ENCODE results near the gene PFKFB1.
"Not testable (repeated sequence)": the region's sequence is repeated elsewhere in the genome, so short reads cannot be mapped to it uniquely, and the experiment has no call there.

Gene PFKFB1

DNA sequence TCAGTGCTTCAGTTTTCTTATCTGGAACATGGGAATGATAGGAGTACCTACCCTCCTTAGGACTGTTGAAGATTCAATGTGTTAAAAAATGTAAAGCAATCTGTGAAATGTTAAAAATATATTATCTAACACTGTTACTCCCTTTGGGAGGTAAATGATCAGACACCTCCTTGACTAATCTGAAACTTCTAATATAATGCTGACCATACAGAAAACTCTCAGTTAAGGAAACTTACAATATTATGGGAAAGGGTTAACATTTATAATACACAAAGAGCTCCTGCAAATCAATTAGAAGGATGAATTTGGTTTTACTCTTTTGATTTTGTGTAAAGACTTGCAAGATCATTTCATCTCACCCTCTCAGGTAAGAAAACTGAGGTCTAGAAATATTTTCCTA is 1.6 kb upstream of the PFKFB1 start:
- in situ Hi-C loops (cut with HindIII; ENCODE audit: low pct_ligation_motif_present, low pct_unique_long_range_greater_than_20kb, low sequenced_read_pairs) = no loop called here
- DNase-seq = no peak

DNA sequence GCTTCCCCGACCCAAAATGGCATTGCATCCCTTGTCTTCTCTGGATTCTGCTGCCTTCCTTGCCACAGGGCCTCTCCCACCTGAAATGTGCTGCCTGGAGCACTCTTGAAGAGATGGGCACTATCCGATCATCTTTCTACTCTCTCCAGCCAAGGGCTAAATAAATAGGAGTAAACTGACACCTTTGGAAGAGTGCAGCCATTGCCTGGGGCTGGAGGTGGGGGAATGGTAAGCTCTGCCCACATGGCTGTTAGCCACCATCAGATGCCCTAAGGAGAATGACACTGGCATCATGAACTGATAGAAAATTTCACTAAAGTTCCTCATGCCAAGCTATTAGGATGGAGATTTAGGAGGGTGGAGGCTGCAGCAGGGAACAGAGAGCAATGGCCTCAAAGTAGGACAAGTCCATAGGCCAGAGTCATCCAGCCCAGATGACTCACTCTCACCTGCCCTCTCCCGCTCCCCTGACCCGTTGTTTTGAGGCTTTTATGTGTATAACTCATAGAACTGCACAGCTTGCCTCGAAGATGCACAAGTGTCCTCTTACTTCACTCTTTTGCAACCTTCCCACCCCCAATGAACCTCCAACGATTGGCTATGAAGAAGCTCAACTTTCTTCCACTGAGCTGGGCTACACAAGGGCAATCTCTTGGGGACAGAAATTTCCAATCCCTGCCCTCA is 822 bp upstream of the PFKFB1 start:
- in situ Hi-C loops (cut with HindIII; ENCODE audit: low pct_ligation_motif_present, low pct_unique_long_range_greater_than_20kb, low sequenced_read_pairs) = no loop called here

DNA sequence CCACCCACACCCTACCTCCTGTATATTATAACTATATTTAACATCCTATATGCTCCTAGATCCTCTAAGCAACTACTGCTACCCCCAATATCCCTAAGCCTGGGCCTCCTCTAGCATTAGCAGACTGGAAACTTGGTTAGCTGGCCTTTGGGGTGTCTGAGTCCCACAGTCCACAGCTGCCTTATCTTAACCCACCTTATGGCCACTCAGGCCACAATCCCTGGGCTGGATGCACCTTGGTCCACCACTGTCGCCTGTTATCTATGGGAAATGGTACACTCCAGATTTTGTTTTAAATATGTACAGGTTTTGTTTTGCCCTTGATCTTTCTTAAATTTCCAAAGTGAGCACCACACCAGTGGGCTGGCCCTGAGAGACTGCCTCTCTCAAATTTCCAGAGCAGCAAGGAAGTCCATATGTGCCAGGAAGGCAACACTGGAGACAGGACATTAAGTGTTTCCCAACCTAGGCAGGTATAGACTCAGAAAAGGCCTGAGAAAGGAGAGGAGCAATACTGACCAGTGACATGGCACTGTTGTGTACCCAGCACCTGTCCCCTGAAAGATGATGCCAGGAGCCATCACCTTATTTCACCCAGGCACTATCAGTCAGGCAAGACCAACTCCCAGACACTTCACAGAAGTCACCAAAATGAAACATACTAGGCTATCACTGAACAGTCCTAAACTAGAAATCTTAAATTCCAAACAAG is 921 bp downstream of the PFKFB1 start:
- DNase-seq = no peak
- in situ Hi-C loops (cut with HindIII; ENCODE audit: low pct_ligation_motif_present, low pct_unique_long_range_greater_than_20kb, low sequenced_read_pairs) = no loop called here

More for the DNA sequence above, 822 bp upstream of the PFKFB1 start:
- DNase-seq = no peak

DNA sequence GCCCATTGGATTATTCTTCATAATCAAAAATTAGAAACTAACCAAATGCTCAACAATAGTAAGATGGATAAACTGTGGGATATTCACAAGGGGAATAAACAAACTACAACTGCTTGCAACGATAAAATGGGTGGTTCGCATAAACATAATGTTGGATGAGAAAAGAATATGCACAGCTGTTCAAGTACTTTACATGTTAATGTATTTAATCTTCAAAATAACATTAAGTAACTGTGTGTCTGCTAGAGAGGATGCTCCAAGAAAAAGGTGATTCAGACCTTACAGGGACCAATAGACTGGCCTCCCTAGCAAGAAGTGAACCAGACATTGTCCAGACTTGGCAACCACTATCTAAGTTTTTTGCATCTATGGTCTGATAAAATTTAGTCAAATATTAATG is 2.3 kb downstream of the PFKFB1 start:
- DNase-seq = no peak
- in situ Hi-C loops (cut with HindIII; ENCODE audit: low pct_ligation_motif_present, low pct_unique_long_range_greater_than_20kb, low sequenced_read_pairs) = no loop called here

DNA sequence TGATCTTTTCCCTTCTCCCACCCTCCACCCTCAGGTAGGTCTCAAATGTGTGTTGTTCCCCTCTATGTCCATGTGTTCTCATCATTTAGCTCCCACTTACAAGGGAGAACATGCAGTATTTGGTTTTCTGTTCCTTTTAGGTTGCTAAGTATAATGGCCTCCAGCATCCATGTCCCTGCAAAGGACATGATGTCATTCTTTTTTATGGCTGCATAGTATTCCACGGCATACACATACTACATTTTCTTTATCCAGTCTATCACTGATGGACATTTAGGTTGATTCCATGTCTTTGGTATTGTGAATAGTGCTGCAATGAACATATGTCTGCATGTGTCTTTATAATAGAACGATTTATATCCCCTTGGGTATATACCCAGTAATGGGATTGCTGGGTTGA is 10.7 kb downstream of the PFKFB1 start:
- in situ Hi-C loops (cut with HindIII; ENCODE audit: low pct_ligation_motif_present, low pct_unique_long_range_greater_than_20kb, low sequenced_read_pairs); DNase-seq: not testable (repeated sequence)

DNA sequence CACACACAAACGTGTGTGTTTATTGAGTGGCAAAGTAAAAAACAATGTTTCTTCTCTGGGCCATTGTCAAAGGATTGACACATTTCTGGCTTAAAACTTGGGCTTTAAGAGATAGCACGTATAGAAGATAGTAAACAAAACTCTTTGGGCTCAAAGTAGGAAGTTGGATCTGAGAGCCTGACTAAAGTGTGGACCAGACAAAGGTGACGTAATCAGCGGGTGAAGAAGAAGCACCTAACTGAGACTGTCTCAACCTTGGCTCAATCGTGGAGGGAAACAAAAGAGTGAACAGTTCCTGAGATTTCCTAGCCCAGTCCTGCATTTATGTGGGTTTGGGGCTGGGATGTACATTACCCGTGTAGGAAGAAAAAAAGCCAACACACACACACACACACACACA is 13.7 kb downstream of the PFKFB1 start:
- no peak for DNase-seq
- in situ Hi-C loops (cut with HindIII; ENCODE audit: low pct_ligation_motif_present, low pct_unique_long_range_greater_than_20kb, low sequenced_read_pairs) = no loop called here

DNA sequence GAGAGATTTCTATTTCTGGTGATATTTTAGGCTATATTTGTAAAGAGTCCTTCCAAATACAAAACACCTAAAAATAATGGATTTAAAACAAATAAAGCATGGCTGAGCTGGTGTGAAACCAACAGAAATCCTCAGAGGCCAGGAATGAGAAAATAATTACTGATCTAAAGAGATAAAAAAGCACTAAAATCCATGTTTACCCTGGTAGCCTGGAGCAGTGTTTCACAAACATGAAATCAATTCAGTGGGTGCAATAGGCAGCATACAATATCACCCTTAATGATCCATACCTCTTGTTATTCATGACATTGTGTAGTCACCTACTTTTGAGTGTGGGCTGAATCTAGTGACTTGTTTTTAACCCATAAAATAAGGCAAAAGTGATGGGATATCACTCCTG is 14.6 kb downstream of the PFKFB1 start:
- in situ Hi-C loops (cut with HindIII; ENCODE audit: low pct_ligation_motif_present, low pct_unique_long_range_greater_than_20kb, low sequenced_read_pairs) = no loop called here
- DNase-seq = no peak

DNA sequence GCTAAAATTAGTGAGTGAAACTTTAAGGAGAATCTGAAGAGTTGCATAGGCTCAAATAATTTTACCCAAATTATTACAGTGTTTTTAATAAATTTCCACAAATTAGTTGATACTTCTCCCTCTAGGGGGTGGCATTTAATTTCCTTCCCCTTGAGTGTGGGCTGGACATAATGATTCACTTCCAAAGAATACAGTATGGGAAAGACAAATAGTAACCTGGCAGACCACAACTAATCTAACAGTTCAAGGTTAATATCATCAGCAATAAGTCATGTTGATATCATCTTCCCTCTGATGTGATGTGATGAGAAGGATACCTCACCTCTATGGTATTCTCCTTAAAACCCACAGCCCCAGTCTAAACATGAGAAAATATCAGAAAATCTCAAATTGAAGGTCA is 15.5 kb downstream of the PFKFB1 start:
- no peak for DNase-seq
- in situ Hi-C loops (cut with HindIII; ENCODE audit: low pct_ligation_motif_present, low pct_unique_long_range_greater_than_20kb, low sequenced_read_pairs) = no loop called here

DNA sequence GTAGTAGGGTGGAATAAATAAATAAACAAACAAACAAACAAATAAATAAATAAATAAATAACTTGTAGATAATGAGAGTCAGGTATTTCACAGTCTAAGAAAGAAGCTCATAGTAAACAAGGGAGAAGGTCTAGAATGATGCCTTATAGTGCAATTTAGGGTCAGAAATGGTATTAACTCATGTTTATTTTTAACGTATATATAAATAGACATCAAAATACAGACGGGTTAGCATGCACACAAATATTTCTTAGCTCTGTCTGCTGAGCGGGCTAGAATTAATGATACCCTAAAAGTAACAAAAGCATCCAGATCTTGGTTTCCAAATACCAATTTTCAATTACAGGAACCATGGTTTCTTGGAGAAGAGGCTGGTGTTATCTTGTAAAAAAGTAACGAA is 16.6 kb downstream of the PFKFB1 start:
- in situ Hi-C loops (cut with HindIII; ENCODE audit: low pct_ligation_motif_present, low pct_unique_long_range_greater_than_20kb, low sequenced_read_pairs) = no loop called here
- no peak for DNase-seq

DNA sequence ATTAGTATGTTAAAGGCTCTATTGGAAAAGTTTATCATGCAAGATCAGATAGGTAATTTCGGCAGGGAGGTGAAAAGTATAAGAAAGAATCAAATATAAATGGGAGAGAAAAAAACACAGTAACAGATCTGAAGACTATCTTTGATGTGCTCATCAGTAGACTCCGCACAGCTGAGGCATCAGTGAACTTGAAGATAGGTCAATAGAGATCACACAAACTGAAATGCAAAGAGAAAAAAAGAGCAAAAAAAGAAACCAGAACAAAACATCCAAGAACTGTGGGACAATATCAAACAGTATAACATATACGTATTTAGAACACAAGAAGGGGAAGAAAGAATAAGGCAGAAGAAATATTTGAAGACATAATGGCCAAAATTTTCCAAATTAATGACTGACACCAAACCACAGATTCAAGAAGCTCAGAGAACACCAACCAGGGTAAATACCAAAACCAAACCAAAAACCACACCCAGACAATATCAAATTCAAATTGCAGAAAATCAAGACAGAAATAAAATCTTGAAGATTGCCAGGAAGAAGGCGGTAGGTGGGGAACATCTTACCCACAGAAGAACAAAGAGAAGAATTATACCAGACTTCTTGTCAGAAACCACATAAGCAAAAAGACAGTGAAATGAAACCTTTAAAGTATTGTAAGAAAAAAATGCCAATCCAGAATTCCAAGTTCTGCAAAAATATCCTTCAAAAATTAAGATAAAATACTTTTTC is 29.1 kb downstream of the PFKFB1 start:
- in situ Hi-C loops (cut with HindIII; ENCODE audit: low pct_ligation_motif_present, low pct_unique_long_range_greater_than_20kb, low sequenced_read_pairs) = no loop called here
- DNase-seq = no peak

DNA sequence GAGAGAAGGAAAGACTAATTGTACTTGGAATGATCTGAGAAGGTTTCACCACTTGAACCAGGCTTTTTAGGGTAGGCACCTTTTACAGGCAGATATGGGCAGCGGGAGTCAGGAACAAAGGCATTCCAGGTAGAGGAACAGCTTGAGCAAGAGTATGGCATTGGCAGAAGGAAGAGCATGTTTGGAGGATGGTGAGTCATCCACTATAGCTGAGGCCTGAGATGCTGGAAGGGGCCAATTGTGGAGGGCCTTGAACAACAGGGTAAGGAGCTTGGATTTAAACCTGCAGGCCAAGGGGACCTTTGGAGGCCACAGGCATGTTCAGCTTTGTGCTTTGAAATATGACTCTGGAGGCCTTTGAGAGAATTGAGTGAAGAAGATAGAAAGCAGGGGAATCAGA is 32.2 kb downstream of the PFKFB1 start:
- in situ Hi-C loops (cut with HindIII; ENCODE audit: low pct_ligation_motif_present, low pct_unique_long_range_greater_than_20kb, low sequenced_read_pairs) = no loop called here
- no peak for DNase-seq

DNA sequence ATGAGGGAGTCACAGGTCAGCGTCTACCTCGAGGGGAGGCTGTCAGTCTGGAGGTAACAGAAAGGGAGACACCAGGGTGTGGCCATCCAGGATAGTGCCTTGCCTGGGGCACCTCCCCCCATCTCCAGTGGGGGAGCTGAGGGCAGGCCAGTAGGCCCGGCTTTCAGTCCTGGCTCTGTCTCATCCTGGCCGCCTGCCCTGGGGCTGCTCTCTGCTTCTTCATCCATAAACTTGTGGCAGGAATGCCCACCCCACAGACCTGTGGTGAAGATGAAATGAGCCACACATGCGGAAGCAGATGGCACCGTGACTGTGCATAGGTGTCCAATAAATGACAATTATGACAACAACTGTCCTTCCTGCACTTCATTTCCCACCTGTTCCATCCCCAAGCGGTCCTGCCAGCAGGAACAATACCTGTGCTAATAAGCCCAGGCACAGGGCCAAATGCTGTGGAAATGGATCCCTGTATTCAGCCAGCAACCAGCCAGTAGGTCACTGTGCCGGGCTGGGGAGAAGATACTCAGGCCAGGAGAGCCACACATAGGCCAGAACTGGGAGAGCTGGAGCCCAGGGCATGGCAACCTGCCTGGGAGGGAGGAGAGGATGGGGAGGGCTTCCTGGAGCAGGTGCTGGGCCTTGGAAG is 43.1 kb downstream of the PFKFB1 start:
- in situ Hi-C loops (cut with HindIII; ENCODE audit: low pct_ligation_motif_present, low pct_unique_long_range_greater_than_20kb, low sequenced_read_pairs) = no loop called here
- DNase-seq = no peak

DNA sequence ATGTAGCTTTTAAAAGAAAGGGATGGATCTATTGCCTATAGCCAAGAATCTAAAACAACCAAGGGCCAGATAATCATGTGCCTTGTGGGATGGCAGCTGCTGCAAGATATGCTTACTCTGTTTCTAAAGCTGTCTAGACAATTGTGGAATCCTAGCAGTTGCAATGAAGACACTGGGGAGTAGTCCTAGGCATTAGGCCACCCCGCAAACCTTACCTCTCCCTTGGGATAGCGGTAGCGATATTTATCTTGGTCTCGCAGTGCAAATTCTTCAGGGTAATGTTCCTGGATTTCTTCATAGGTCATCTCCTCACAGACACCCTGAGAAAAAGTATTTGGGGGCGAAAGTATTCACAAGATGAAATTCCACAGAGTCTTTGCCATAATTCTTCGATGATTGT is 48.8 kb downstream of the PFKFB1 start:
- in situ Hi-C loops (cut with HindIII; ENCODE audit: low pct_ligation_motif_present, low pct_unique_long_range_greater_than_20kb, low sequenced_read_pairs) = no loop called here
- no peak for DNase-seq

DNA sequence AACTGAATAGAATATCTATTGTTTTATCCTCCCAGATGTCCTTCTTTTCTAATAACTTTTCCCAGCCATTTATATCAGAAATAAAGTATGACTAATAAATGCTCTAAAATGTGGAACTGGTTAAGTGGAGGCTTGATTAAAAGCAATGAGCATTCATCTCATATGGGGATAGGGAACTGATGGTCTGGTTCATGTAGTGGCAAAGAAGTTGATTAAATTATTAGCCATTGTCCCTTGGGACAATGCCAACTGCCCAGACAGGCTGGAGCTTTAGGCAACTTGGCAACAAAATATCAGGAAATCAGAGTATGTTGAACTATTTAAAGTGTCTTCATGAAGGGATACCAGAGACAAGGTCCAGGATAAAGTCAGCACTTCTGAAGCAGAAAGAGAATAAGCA is 49.2 kb downstream of the PFKFB1 start:
- DNase-seq = no peak
- in situ Hi-C loops (cut with HindIII; ENCODE audit: low pct_ligation_motif_present, low pct_unique_long_range_greater_than_20kb, low sequenced_read_pairs) = no loop called here

DNA sequence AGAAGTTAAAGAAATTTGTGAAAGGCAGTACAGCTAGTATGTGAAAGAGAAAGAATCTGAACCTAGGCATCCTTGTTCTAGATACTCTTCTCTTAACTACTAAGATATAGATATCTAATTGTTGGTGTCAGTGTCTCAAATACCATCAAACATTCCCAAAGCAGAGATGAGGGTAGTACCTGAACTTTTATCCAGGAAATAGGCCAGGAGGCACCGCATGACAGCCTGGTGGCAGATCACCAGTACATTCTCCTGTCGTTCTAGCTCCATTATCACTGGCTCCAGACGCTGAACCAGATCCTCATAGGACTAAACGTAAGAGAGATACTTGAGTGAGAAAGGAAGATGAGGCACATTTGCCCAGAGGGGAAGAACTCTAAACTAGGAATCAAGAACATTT is 56.6 kb downstream of the PFKFB1 start:
- in situ Hi-C loops (cut with HindIII; ENCODE audit: low pct_ligation_motif_present, low pct_unique_long_range_greater_than_20kb, low sequenced_read_pairs) = no loop called here
- DNase-seq = no peak

DNA sequence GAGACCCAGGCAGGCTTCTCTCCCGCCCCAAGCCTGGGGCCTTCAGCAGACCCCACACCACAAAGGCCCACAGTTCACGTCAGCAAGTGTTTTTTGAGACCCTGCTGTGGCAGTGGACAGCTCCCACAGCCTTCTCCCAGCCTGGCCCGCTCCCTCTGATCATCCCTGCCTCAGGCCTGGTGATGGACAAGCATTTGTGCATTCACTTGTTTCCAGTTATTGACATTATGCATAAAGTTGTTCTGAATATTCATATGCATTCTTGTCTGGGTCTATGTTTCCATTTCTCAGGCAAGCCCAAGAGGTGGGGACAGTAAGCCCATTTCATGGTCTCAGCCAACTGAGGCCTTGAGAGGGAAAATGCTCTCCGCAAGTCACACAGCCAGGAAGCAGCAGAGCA is 58.7 kb downstream of the PFKFB1 start:
- in situ Hi-C loops (cut with HindIII; ENCODE audit: low pct_ligation_motif_present, low pct_unique_long_range_greater_than_20kb, low sequenced_read_pairs) = no loop called here
- DNase-seq = no peak

DNA sequence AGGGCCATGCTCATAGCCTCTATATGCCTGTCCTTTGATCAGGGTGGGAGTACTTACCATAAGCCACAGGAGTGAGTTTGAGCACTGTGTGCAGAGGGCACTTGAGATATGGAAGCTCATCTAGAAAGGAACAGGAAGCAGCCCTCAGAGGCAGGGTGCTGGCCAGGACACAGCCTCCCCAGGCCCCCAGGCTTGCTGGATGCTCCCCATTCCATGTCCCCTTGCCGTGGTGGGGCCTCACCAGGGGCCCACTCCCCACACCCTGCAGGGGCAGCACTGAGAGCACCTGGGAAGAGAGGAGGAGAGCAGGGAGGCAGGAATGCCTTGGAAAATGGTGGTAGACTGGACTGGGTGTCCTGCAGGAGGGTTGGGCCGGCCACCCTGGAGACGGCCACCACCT is 59.1 kb downstream of the PFKFB1 start:
- DNase-seq = no peak
- in situ Hi-C loops (cut with HindIII; ENCODE audit: low pct_ligation_motif_present, low pct_unique_long_range_greater_than_20kb, low sequenced_read_pairs) = no loop called here

DNA sequence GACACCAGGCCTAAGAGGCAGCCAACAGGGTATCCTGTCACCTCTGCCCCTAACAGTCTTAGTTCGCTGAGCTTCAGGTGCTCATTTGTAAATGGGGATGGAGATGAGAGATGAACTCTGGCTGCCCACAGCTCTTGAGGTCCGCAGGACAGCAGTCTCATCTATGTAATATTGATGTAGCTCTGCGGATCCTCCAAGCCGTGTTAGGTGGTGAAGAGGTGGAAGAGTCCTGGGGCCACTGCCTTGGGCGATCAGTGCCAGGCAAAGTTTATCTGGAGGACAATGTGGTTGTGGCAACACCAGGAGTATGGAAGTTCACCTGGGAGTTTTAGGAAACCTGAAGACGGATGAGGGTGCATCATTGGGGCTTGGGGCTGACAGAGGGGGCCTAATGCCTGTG is 59.9 kb downstream of the PFKFB1 start:
- no peak for DNase-seq
- in situ Hi-C loops (cut with HindIII; ENCODE audit: low pct_ligation_motif_present, low pct_unique_long_range_greater_than_20kb, low sequenced_read_pairs) = no loop called here

DNA sequence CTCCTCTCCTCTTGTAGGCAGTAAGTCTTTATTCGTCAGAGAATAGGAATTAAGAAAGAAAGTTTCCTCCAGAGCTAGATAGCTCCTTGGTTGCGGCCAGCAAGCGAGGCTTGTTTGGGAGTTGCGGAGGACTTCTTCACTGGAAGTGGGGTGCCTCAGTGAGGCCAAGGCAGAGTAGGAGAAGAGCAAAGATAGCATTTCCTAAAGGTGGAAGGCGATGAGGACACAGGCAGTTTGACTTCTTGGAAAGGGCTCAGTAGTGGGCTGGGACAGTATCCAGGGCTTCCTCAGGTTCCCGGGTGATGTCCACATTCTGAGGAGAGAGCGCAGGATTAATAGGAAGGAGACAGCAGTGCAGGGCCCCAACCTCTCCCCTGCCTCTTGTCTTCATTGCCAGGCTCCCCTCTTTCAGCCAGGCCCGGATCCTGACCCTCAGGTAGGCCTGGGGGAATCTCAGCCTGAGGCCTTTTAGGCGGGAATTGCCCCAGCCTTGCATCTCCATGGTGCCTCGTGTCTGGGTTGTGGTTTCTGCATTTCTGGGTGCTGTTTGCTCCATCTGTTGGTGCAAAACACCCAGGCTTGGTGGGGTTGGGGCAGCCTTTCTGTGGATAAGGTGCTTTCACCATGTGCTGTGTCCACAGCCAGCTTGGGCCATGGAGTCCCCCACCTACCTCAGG is 60.7 kb downstream of the PFKFB1 start:
- in situ Hi-C loops (cut with HindIII; ENCODE audit: low pct_ligation_motif_present, low pct_unique_long_range_greater_than_20kb, low sequenced_read_pairs) = no loop called here

More for the DNA sequence above, 60.7 kb downstream of the PFKFB1 start:
- no peak for DNase-seq
